Measurements from ENCODE around the gene PSMB10. TPM values are rescaled to one million over a fixed set of nuclear protein-coding genes. Genes with fewer than 3 reads are reported as not detected.
A peak's percentile ranks its signal among the peaks of the same experiment; 100 is the strongest.

PSMB10 gene
- total and polyA plus RNA-seq, 2 donors (not counting 3 experiments of a cell fraction or from before 2014, with no cell fraction given): 40.8 to 54.7 TPM

- CTCF ChIA-PET: interaction anchor here (0.8 to 5.7 kb wide), 7 partner anchors 9 to 415 kb away, joined by 3 to 42 read pairs (median 5); partner anchors contain the start of gene NRN1L
- TF ChIP-seq FOS (IDR thresholded peaks at IDR 0.05; ENCODE audit: borderline replicate concordance, insufficient read depth, low read length) (no peak), GATA2 (IDR thresholded peaks at IDR 0.05; ENCODE audit: insufficient read depth, insufficient read length, low read depth, low read length) (no peak), MYC (IDR thresholded peaks at IDR 0.05; ENCODE audit: low read depth, low read length) (no peak), CTCF (IDR thresholded peaks at IDR 0.05; ENCODE audit: extremely low read depth in 1 of 2, insufficient read depth in 1 of 2, low read depth in 1 of 2, low read length in 2 of 2) (no peak), EZH2 (IDR thresholded peaks at IDR 0.05; ENCODE audit: borderline replicate concordance, low read depth, low read length, severe bottlenecking) (no peak), POLR2A (IDR thresholded peaks at IDR 0.05; ENCODE audit: low read depth, low read length) (no peak), POLR2AphosphoS5 (IDR thresholded peaks at IDR 0.05; ENCODE audit: insufficient read depth, low read depth, low read length) (no peak), MAX (IDR thresholded peaks at IDR 0.05; ENCODE audit: insufficient read depth, insufficient read length) (no peak), JUN (IDR thresholded peaks at IDR 0.05; ENCODE audit: borderline replicate concordance, insufficient read depth, insufficient read length, low read depth) (no peak)
- H3K9me3 ChIP-seq (replicated peaks; ENCODE audit: control insufficient read depth, insufficient read depth, low read length): no peaks in the 10 kb centered on the region
- H3K79me2 ChIP-seq (ENCODE audit: control insufficient read depth, insufficient read depth, low read length): no peaks in the 10 kb centered on the region
- H3K27me3 ChIP-seq (ENCODE audit: control insufficient read depth in 2 of 2, insufficient read depth in 2 of 2, low read length in 2 of 2): no peaks in the 10 kb centered on the region
- no peaks in the 10 kb centered on the region for H3K9me1 ChIP-seq (replicated peaks; ENCODE audit: control insufficient read depth, extremely low read depth, insufficient read depth, low read length)
- H3K4me3 ChIP-seq (replicated peaks in 1 of 3; ENCODE audit: insufficient read depth in 1 of 3, low read depth in 1 of 3, low read length in 3 of 3): peak overlapping the region; percentile 31 to 88 (median 58)
- peak overlapping the region; percentile 20 for H3K9ac ChIP-seq (replicated peaks; ENCODE audit: extremely low read depth, insufficient read depth, low read length)
- intact Hi-C loops (cut with micrococcal nuclease) (loop anchor here (1.0 kb wide), 1 partner anchor 88 kb away; the partner anchor contains the start of gene CENPT), dilution Hi-C loops (cut with MboI; ENCODE audit: extremely low pct_ligation_motif_present, low sequenced_read_pairs) (no loop called here)
- H2AFZ ChIP-seq (ENCODE audit: low read depth, low read length): peak overlapping the region; percentile 45
- peaks cover 13% of the 10 kb centered on the region for H3K4me1 ChIP-seq (ENCODE audit: control insufficient read depth, extremely low read depth, insufficient read depth, low read length)
- H3K27ac ChIP-seq (ENCODE audit: insufficient read depth, low read depth, low read length): no peak overlapping the region
- FAIRE-seq (peak; percentile 67), DNase-seq (ENCODE audit: low read depth, low spot score) (no peak)
- POLR2A ChIA-PET: interaction anchor here (0.9 to 1.1 kb wide), 2 partner anchors 10 to 31 kb away, joined by 5 read pairs; no protein-coding TSS in a partner anchor
- H3K4me2 ChIP-seq (ENCODE audit: insufficient read depth, low read length): peak overlapping the region; percentile 78
- H4K20me1 ChIP-seq (replicated peaks; ENCODE audit: control insufficient read depth, extremely low read depth, insufficient read depth, low read length): no peaks in the 10 kb centered on the region
- BruUV-seq (replicated peaks): no TSS peak
- H3K36me3 ChIP-seq (ENCODE audit: control insufficient read depth in 2 of 2, extremely low read depth in 1 of 2, insufficient read depth in 2 of 2, low read length in 2 of 2): peaks cover 4 to 12% of the 10 kb centered on the region in 2 experiments
Observed at GRCh38 chr16:67935101-67935401, 1.6 kb downstream of the PSMB10 start.

Measured in endothelial cell of umbilical vein (primary cell).